Measurements from ENCODE around the gene GALNT10. TPM values are rescaled to one million over a fixed set of nuclear protein-coding genes. Genes with fewer than 3 reads are reported as not detected.
A peak's percentile ranks its signal among the peaks of the same experiment; 100 is the strongest.

GALNT10 gene
- polyA plus RNA-seq, 1 of the 3 experiments (the other 2 are of a cell fraction): 56.3 TPM

DNA sequence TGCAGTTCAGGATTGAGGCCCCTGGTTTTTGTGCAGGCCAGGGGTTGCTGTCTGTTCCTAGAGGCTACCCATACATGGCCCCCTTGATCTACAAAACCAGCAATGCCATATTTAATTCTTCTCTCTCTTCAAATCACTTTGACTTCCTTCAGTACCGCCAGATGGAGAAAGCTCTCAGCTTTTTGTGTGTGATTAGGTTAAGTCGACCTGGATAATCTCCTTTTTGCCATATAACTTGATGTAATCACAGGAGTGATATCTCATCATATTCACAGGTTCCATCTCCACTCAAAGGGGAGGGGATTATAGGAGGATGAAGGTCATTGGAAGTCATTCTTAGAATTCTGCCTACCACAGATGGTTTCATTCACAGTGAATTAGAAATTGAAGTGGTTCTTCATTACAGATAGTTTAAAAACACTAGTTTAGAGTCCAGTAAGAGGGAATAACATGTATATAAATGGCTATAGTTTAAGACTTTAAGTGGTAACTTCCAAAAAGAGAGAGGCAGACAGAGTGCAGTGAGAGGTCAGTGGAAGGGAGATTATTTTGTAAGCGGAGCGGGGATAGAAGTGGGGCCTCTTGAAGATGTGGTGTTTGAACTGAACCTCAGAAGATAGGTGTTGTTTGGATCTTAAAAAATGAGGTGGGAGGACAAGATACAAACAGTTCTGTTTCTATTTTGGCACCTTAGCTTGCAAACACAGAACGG is 85.9 kb downstream of the GALNT10 start:
- no peak for TF ChIP-seq RXRA (IDR thresholded peaks at IDR 0.05; ENCODE audit: borderline replicate concordance, low read depth)
- TF ChIP-seq TCF12 (IDR thresholded peaks at IDR 0.05): no peak
- TF ChIP-seq, protein P1, sequence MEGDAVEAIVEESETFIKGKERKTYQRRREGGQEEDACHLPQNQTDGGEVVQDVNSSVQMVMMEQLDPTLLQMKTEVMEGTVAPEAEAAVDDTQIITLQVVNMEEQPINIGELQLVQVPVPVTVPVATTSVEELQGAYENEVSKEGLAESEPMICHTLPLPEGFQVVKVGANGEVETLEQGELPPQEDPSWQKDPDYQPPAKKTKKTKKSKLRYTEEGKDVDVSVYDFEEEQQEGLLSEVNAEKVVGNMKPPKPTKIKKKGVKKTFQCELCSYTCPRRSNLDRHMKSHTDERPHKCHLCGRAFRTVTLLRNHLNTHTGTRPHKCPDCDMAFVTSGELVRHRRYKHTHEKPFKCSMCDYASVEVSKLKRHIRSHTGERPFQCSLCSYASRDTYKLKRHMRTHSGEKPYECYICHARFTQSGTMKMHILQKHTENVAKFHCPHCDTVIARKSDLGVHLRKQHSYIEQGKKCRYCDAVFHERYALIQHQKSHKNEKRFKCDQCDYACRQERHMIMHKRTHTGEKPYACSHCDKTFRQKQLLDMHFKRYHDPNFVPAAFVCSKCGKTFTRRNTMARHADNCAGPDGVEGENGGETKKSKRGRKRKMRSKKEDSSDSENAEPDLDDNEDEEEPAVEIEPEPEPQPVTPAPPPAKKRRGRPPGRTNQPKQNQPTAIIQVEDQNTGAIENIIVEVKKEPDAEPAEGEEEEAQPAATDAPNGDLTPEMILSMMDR (IDR thresholded peaks at IDR 0.05): no peak
- no peak for TF ChIP-seq RFX5 (IDR thresholded peaks at IDR 0.05; ENCODE audit: low read length)
- no peak for TF ChIP-seq GATA2 (CRISPR knock-in tag; IDR thresholded peaks at IDR 0.05)
- TF ChIP-seq EZH2phosphoT487 (IDR thresholded peaks at IDR 0.05; ENCODE audit: borderline replicate concordance, low read depth): no peak
- no peak for TF ChIP-seq JUND (IDR thresholded peaks at IDR 0.05)
- no peak for TF ChIP-seq MEF2A (IDR thresholded peaks at IDR 0.05; ENCODE audit: borderline replicate concordance, low read depth)
- no peak for TF ChIP-seq CHD2 (IDR thresholded peaks at IDR 0.05; ENCODE audit: low read length, partially characterized antibody)
- no peak for TF ChIP-seq POLR2AphosphoS5 (IDR thresholded peaks at IDR 0.05; ENCODE audit: low read depth, low read length)
- TF ChIP-seq FOSL2 (IDR thresholded peaks at IDR 0.05; ENCODE audit: borderline replicate concordance, low read depth): no peak
- no peak for TF ChIP-seq NRF1 (IDR thresholded peaks at IDR 0.05; ENCODE audit: low read depth, low read length)
- TF ChIP-seq FOXM1 (IDR thresholded peaks at IDR 0.05; ENCODE audit: low read depth): no peak
- TF ChIP-seq YY1 (IDR thresholded peaks at IDR 0.05; ENCODE audit: low read depth): no peak
- TF ChIP-seq, protein P2, sequence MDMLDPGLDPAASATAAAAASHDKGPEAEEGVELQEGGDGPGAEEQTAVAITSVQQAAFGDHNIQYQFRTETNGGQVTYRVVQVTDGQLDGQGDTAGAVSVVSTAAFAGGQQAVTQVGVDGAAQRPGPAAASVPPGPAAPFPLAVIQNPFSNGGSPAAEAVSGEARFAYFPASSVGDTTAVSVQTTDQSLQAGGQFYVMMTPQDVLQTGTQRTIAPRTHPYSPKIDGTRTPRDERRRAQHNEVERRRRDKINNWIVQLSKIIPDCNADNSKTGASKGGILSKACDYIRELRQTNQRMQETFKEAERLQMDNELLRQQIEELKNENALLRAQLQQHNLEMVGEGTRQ (IDR thresholded peaks at IDR 0.05; ENCODE audit: borderline replicate concordance, low read depth, low read length): no peak
- TF ChIP-seq, protein P3, sequence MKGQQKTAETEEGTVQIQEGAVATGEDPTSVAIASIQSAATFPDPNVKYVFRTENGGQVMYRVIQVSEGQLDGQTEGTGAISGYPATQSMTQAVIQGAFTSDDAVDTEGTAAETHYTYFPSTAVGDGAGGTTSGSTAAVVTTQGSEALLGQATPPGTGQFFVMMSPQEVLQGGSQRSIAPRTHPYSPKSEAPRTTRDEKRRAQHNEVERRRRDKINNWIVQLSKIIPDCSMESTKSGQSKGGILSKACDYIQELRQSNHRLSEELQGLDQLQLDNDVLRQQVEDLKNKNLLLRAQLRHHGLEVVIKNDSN (IDR thresholded peaks at IDR 0.05; ENCODE audit: borderline replicate concordance, low read depth): no peak
- TF ChIP-seq, protein P4, sequence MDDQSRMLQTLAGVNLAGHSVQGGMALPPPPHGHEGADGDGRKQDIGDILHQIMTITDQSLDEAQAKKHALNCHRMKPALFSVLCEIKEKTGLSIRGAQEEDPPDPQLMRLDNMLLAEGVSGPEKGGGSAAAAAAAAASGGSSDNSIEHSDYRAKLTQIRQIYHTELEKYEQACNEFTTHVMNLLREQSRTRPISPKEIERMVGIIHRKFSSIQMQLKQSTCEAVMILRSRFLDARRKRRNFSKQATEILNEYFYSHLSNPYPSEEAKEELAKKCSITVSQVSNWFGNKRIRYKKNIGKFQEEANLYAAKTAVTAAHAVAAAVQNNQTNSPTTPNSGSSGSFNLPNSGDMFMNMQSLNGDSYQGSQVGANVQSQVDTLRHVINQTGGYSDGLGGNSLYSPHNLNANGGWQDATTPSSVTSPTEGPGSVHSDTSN (IDR thresholded peaks at IDR 0.05): no peak
- no peaks in the 10 kb centered on the region for H3K27me3 ChIP-seq (ENCODE audit: insufficient read depth)
- 0 out of 2 replicates have a peak, but pooled peaks cover 3% of the 10 kb centered on the region for H4K20me1 ChIP-seq (ENCODE audit: insufficient read depth)
- 67% methylated on average over 5 of the region's 5 CpGs for WGBS (ENCODE audit: low lambda C conversion rate)
- H2AFZ ChIP-seq (ENCODE audit: low read depth): no peak overlapping the region
- H3K9ac ChIP-seq: no peak overlapping the region
- H3K9me2 ChIP-seq: no peaks in the 10 kb centered on the region
- peaks cover 14% of the 10 kb centered on the region for H3F3A ChIP-seq (replicated peaks; ENCODE audit: insufficient read depth)
- no peak overlapping the region for H3K4me3 ChIP-seq (ENCODE audit: low read depth in 2 of 2, low read length in 1 of 2)
- H3K4me2 ChIP-seq: 0 out of 2 replicates have a peak overlapping the region, but pooled peaks have one; percentile 9
- H3K79me2 ChIP-seq (ENCODE audit: insufficient read depth): peaks cover 83% of the 10 kb centered on the region
- H3K9me3 ChIP-seq: no peaks in the 10 kb centered on the region
- H3K27ac ChIP-seq (ENCODE audit: low read depth in 2 of 2, low read length in 1 of 2): peak overlapping the region; percentile 44 to 68; a peak in 3 of 4 replicates
- ChIA-PET CTCF (interaction anchor here (1.3 kb wide), 1 partner anchor 8 kb away, joined by 5 read pairs; no protein-coding TSS in a partner anchor), POLR2A (no interaction called here)
- DNase-seq: no peak
- H3K36me3 ChIP-seq (replicated peaks in 1 of 2; ENCODE audit: control insufficient read depth in 1 of 2, insufficient read depth in 2 of 2, low read length in 1 of 2): no peaks in the 10 kb centered on the region
- peaks cover 14 to 36% of the 10 kb centered on the region in 2 experiments; a peak in 3 of 4 replicates for H3K4me1 ChIP-seq (ENCODE audit: control insufficient read depth in 1 of 2, insufficient read depth in 2 of 2, low read depth in 1 of 2, low read length in 1 of 2)
